ENCODE results near the gene PPM1J. TPM values are rescaled to one million over a fixed set of nuclear protein-coding genes. Genes with fewer than 3 reads are reported as not detected.

Gene PPM1J, protein sequence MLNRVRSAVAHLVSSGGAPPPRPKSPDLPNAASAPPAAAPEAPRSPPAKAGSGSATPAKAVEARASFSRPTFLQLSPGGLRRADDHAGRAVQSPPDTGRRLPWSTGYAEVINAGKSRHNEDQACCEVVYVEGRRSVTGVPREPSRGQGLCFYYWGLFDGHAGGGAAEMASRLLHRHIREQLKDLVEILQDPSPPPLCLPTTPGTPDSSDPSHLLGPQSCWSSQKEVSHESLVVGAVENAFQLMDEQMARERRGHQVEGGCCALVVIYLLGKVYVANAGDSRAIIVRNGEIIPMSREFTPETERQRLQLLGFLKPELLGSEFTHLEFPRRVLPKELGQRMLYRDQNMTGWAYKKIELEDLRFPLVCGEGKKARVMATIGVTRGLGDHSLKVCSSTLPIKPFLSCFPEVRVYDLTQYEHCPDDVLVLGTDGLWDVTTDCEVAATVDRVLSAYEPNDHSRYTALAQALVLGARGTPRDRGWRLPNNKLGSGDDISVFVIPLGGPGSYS
- total RNA-seq = under 1 TPM in 2 of 3 donors, not detected in 1; 0.16 to 0.37 TPM

DNA sequence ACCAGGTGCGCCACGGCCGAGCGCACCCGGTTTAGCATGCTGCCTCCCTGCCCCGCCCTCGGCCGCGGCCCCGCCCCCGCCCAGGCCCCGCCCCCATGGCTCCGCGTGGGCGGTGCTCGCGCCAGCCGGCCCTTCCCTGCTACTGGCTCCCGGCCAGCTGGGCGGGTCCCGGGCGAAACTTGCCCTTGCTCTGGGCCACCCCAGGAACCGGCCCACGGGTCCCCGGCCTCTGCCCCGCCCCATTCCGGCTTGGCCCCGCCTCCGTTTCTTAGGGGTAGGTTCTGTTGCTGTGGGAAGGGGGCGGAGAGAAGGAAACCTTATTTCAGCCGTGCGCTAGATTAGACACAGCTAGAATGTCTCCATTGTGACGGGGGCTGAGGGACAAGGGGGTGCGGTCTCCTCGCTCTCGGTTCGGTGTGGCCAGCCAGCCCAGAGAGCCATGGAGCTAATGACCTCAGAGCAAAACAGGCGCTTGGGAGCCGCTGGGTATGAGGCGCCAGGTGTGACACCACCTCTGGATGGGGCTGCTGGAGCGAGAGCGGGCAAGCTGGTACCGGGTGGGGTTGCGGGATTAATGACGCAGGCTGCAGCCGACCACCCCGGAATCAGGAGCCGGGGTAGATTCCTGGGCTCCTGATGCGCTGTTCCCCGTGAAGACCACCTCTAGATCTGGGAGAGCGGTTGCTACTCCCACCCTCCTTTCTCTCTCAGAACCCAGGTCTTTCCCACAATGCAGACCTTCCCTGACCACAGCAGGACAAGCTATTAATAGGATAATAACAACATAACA, at the start of gene PPM1J:
Gene PPM1J (minus strand): TSS at position 69 of the 790 bp plus-strand sequence. CDS start 31 bp downstream, at position 38.
- DNase-seq (peak; percentile 98), ATAC-seq (peak; percentile 84)
- H3K9me3 Mint-ChIP-seq = no peaks in the 10 kb centered on the region
- H3K4me3 Mint-ChIP-seq = peak within 1 kb of the TSS; percentile 84
- H3K36me3 Mint-ChIP-seq (ENCODE audit: insufficient read depth) = no peaks in the 10 kb centered on the region
- H3K27me3 Mint-ChIP-seq (ENCODE audit: low read depth) = peaks cover 26% of the 10 kb centered on the region
- H3K4me1 Mint-ChIP-seq (ENCODE audit: low read depth) = peaks cover 16% of the 10 kb centered on the region

DNA sequence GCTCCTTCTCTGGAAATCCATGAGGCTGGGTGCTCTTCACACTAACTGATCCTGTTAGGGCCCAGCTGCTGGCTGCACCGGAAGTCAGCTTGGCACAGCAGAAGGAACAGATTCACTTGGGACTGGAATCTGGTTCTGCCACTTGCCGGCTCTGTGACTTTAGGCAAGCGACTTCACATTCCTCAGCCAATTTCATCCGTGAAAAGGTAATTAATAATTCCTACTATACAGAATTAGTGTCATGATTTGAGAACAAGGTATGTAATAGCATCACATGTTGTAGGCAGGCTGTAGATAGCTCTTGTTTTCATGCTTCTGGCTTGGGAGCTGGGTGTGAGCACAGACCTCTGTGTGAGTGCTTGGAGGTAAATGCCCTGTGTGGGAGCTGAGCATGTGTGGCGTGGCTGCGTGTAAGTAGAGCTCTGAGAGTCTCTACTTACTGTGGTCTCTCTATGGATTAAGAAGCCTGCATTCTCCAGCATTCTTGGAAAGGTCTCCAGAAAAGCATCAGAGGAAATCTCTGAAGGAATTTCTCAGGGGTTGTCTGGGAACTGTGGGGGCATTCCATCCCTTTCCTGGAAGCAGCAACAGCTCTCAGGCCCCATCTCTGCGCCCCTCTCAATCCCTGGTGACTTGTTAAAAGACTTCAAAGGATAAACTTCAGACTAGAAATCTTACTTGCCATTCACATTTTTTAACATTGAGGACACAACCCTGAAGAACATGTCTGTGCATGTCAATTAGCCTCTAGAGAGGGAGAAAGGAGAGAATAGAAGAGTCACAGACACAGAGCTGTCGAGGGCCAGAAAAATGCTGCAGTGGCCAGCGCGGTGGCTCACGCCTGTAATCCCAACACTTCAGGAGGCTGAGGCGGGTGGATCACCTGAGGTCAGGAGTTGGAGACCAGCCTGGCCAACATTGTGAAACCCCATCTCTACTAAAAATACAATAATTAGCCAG, 47.7 kb upstream of the PPM1J start:
- peaks cover 4% of the 10 kb centered on the region for H3K9me3 Mint-ChIP-seq
- H3K4me3 Mint-ChIP-seq = no peak overlapping the region
- DNase-seq = no peak
- no peaks in the 10 kb centered on the region for H3K36me3 Mint-ChIP-seq (ENCODE audit: insufficient read depth)
- peaks cover 21% of the 10 kb centered on the region for H3K27me3 Mint-ChIP-seq (ENCODE audit: low read depth)
- H3K4me1 Mint-ChIP-seq (ENCODE audit: low read depth) = peaks cover 1% of the 10 kb centered on the region
- no peak for ATAC-seq

DNA sequence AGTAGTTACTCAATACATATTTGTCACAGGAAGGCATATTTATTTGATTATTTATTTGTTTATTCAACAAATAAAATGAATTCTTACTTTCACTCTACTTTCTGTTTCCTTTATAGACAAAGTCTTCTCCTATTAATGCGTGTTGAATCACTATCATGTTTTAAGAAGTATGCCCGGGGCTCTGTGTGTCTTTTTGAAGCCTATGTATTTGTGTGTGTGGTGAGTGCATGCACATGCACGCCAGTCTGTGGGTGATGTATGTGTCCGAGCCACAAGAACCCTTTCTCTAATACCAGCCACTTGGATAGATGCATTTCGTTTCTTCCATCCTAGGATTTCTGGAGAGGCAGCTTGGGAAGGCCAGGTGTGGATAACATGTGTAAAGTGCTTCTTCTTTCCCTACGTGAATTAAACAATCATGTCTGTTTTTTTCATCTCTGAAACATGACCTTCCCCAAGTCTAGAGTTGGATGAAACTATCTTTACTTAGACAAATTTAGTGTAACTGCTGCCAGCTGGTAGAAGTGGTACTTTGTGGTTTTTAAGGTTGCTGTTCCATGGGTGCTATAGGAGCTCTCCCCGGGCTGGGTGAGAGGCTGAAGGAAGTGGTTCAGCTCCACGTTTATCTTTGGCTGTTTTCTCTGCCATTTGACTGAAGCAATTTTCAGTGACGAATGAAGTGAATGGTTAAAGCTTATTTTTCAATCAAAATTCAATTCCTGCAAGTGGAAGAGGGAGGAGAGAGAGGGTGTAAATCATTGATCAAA, 46.8 kb upstream of the PPM1J start:
- peaks cover 1% of the 10 kb centered on the region for H3K4me1 Mint-ChIP-seq (ENCODE audit: low read depth)
- no peak for DNase-seq
- H3K36me3 Mint-ChIP-seq (ENCODE audit: insufficient read depth) = no peaks in the 10 kb centered on the region
- peaks cover 4% of the 10 kb centered on the region for H3K9me3 Mint-ChIP-seq
- no peak for ATAC-seq
- H3K27me3 Mint-ChIP-seq (ENCODE audit: low read depth) = peaks cover 21% of the 10 kb centered on the region
- H3K4me3 Mint-ChIP-seq = no peak overlapping the region

DNA sequence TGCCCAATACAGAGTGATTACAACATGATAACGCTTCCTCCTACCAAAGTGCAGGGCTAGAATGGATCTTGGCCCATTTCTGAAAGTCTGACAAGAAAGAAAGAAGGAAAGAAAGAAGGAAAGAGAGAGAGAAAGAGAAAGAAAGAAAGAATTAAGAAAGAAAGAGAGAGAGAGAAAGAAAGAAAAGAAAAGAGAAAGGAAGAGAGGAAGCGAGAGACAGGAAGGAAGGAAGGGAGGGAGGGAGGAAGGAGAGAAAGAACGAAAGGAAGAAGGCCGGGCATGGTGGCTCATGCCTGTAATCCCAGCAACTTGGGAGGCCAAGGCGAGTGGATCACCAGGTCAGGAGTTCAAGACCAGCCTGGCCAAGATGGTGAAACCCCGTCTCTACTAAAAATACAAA, 44.1 kb upstream of the PPM1J start:
- DNase-seq (no peak), ATAC-seq (no peak)
- no peaks in the 10 kb centered on the region for H3K36me3 Mint-ChIP-seq (ENCODE audit: insufficient read depth)
- no peak overlapping the region for H3K4me3 Mint-ChIP-seq
- H3K9me3 Mint-ChIP-seq = peaks cover 4% of the 10 kb centered on the region
- H3K27me3 Mint-ChIP-seq (ENCODE audit: low read depth) = peaks cover 27% of the 10 kb centered on the region
- peaks cover 1% of the 10 kb centered on the region for H3K4me1 Mint-ChIP-seq (ENCODE audit: low read depth)

DNA sequence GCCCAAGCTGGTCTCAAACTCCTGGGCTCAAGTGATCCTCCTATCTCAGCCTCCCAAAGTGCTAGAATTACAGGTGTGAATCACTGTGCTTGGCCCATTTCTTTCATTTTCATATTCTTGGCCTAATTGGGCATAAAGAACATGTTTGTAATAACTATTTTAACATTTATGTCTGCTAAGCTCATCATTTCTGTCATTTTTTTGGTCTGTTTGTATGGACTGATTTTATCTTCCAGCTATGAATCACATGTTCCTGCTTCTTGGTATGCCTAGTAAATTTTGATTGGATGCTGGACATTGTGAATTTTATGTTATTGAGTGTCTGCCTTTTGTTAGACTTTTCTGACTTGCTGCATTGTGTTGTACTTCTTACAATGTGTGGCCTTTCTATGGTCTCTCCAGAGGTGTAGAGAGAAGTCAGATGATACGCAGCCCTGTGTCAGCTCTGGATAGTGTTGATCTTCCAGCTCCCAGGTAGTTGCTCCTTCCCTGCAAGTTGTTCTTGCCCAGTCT, 39.0 kb upstream of the PPM1J start:
- no peak for ATAC-seq
- peaks cover 1% of the 10 kb centered on the region for H3K4me1 Mint-ChIP-seq (ENCODE audit: low read depth)
- peaks cover 33% of the 10 kb centered on the region for H3K27me3 Mint-ChIP-seq (ENCODE audit: low read depth)
- H3K36me3 Mint-ChIP-seq (ENCODE audit: insufficient read depth) = no peaks in the 10 kb centered on the region
- peaks cover 7% of the 10 kb centered on the region for H3K9me3 Mint-ChIP-seq
- H3K4me3 Mint-ChIP-seq = no peak overlapping the region
- no peak for DNase-seq

DNA sequence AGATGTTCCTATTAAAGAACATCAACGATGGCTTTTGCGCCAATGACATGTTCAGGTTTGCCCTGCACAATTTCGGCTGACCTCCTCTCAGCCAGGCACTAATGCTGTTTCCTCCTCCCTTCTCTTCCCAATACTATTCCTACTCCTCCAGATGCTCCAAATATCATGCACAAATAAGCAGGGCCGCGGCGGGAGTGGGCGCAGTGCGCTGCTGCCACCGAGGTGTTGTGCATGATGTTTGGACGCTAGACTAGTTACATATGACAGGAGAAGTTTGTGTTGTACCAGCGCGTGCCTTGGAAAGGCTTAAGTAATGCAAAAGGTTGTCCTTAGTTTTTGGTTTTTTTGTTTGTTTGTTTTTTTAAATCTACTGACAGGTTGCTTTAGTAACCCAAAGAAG, 33.3 kb upstream of the PPM1J start:
- Mint-ChIP-seq H3K9me3 (peaks cover 4% of the 10 kb centered on the region), H3K4me1 (ENCODE audit: low read depth) (peaks cover 6% of the 10 kb centered on the region), H3K4me3 (no peak overlapping the region), H3K27me3 (ENCODE audit: low read depth) (peaks cover 44% of the 10 kb centered on the region), H3K36me3 (ENCODE audit: insufficient read depth) (no peaks in the 10 kb centered on the region)
- DNase-seq (no peak), ATAC-seq (no peak)

DNA sequence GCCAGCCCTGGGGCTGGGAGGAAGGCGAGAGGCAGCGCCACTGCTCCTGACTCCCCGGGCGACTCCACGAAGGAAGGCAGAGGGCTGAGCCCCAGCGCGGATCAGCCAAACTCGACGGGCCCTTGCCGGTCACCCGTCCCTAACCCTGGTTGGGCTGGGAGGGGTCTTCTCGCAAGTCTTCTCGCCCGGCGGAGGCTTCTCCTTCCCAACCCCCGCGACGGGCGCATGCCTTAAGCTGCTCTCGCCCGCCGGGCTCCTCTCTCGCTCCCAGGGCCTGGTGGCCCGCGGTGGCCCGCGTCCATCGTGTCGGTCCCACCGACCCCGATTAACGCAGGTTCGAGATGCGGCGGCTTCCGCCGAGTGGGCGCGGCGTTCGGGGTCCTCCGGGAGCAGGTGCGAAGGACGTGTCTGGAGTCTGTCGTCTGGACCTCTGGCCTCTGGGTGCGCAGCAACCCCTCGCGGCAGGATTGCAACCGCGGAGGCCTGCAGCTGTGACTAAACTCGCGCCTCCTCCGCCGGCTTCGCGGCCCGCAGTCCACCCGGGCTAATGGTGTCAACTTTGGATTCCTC, 29.0 kb upstream of the PPM1J start:
- Mint-ChIP-seq H3K27me3 (ENCODE audit: low read depth) (peaks cover 67% of the 10 kb centered on the region), H3K4me1 (ENCODE audit: low read depth) (peaks cover 6% of the 10 kb centered on the region), H3K4me3 (no peak overlapping the region), H3K36me3 (ENCODE audit: insufficient read depth) (no peaks in the 10 kb centered on the region), H3K9me3 (peaks cover 4% of the 10 kb centered on the region)
- DNase-seq (no peak), ATAC-seq (peak; percentile 47 to 54)

DNA sequence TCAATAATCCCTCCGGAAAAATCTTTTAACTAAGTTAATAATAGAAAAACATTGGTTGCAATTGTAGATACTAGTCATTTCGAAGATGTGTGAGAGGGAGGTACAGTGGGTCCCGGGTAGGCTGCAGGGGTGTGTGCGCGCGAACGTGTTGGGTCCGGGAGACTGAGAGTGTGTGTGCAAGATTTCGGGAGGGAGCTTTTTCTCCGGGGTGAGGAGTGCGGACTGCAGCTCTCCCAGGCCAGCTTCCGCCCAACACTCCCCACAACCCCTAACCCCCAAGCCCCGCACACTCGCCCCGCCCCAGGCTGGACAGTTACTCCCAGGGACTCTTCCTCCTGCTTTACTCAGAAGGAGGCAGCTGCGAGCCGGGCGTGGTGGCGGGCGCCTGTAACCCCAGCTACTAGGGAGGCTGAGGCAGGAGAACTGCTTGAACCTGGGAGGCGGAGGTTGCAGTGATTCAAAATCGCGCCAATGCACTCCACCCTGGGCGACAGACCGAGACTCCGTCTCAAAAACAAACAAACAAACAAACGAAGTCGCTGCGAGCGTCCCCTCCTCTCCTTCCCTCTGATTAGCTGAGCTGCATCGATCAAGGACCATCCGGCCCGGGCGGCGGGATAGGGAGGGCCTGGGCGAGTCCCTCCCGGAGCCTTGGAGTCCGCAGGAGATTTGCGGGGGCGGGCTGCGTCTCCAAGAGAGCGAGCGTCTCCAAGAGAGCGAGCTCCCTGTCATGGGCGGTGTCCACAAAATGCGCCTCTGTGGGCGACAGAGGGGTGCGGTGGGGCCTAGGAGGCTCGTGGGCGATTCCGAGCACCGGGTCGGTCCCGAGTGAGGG, 28.3 kb upstream of the PPM1J start:
- Mint-ChIP-seq H3K36me3 (ENCODE audit: insufficient read depth) (no peaks in the 10 kb centered on the region), H3K4me1 (ENCODE audit: low read depth) (peaks cover 6% of the 10 kb centered on the region), H3K9me3 (peaks cover 5% of the 10 kb centered on the region), H3K27me3 (ENCODE audit: low read depth) (peaks cover 70% of the 10 kb centered on the region), H3K4me3 (no peak overlapping the region)
- ATAC-seq (peak; percentile 21 to 25), DNase-seq (no peak)

DNA sequence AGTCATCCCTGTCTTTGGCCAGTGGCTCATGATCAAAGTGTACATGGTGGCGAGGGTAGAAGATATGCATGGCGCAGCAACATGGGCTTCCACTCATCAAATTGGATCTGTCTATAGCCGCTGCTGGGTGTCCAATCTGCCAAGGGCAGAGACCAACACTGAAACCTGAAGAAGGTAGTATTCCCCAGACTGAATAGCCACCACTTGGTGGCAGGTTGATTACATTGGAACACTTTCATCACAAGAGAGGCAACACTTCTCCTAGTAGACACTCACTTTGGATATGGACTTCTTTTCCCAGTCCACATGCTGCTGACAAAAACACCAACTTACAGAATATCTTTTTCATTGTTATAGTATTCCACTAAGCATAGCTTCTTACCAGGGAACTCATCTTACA, 22.4 kb upstream of the PPM1J start:
- no peaks in the 10 kb centered on the region for H3K36me3 Mint-ChIP-seq (ENCODE audit: insufficient read depth)
- ATAC-seq (no peak), DNase-seq (no peak)
- H3K4me1 Mint-ChIP-seq (ENCODE audit: low read depth) = peaks cover 12% of the 10 kb centered on the region
- no peak overlapping the region for H3K4me3 Mint-ChIP-seq
- H3K27me3 Mint-ChIP-seq (ENCODE audit: low read depth) = peaks cover 46% of the 10 kb centered on the region
- H3K9me3 Mint-ChIP-seq = peaks cover 5% of the 10 kb centered on the region

DNA sequence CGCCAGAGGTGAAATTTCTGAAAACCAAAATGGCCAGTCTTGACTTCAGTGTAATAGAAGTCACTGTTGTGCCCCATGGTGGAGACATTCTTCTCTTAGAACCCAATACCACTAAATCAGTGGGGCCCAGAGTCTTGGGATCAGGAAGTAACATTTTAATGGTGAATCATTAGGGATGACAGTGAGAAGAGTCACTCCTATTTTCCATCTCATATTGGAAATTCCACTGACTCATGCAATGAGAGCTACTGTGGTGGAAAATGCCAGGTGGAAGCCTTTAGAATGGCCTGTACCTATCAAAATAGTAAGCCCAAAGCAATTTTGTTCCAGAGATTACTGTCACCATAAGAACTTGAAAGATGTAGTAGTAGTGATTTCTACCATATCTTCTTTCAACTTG, 20.6 kb upstream of the PPM1J start:
- peaks cover 5% of the 10 kb centered on the region for H3K9me3 Mint-ChIP-seq
- no peak for DNase-seq
- ATAC-seq = peak; percentile 93 to 95
- no peaks in the 10 kb centered on the region for H3K36me3 Mint-ChIP-seq (ENCODE audit: insufficient read depth)
- H3K4me1 Mint-ChIP-seq (ENCODE audit: low read depth) = peaks cover 12% of the 10 kb centered on the region
- H3K4me3 Mint-ChIP-seq = no peak overlapping the region
- peaks cover 34% of the 10 kb centered on the region for H3K27me3 Mint-ChIP-seq (ENCODE audit: low read depth)

DNA sequence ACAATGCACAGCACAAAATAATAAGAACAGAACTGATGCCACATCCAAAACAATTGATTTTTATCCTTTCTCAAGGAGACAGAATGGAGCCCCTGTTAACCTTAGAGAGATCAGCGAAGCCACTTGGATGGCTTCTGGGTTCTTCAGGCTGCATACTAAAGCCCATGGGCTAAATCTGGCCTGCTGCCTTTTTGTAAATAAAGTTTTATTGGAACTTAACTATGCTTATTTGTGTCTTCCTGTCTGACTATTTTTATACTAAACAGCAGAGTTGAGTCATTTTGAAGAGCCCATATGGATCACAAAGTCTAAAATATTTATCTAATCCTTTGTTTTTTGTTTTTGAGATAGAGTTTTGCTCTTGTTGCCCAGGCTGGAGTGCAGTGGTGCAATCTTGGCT, 16.3 kb upstream of the PPM1J start:
- no peaks in the 10 kb centered on the region for H3K9me3 Mint-ChIP-seq
- ATAC-seq (no peak), DNase-seq (no peak)
- peaks cover 7% of the 10 kb centered on the region for H3K4me1 Mint-ChIP-seq (ENCODE audit: low read depth)
- H3K36me3 Mint-ChIP-seq (ENCODE audit: insufficient read depth) = no peaks in the 10 kb centered on the region
- H3K4me3 Mint-ChIP-seq = no peak overlapping the region
- H3K27me3 Mint-ChIP-seq (ENCODE audit: low read depth) = peaks cover 6% of the 10 kb centered on the region

DNA sequence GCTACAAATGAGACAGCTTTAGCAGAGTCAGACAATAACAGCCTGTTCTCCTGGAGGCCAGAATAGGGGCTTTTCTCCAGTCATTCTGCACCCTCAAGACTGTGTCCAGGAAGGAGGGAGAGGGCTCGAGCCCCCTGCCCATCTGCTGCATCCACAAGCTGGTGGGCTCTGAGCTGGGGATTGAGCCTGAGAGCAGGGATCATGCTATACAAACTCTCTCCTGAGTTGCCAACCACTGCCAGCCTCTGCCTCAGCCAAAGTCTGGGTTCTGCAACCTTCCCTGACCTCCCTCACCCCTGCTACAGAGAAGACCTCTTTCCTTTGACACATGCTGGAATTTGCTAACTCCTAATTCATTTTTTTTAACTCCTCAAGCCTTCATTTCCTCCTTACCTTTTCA, 14.8 kb upstream of the PPM1J start:
- ATAC-seq = no peak
- Mint-ChIP-seq H3K4me3 (no peak overlapping the region), H3K9me3 (no peaks in the 10 kb centered on the region), H3K27me3 (ENCODE audit: low read depth) (peaks cover 6% of the 10 kb centered on the region), H3K36me3 (ENCODE audit: insufficient read depth) (no peaks in the 10 kb centered on the region), H3K4me1 (ENCODE audit: low read depth) (peaks cover 2% of the 10 kb centered on the region)
- DNase-seq = no peak
